ENCODE measurements around the gene TMX4.
"Not testable (repeated sequence)": the region's sequence is repeated elsewhere in the genome, so short reads cannot be mapped to it uniquely, and the experiment has no call there.

The TMX4 gene

GRCh38 chr20:8019246-8019997 is at the start of gene TMX4:
Gene TMX4 (minus strand): TSS chr20:8019761. CDS start chr20:8019613, 148 bp downstream.
- peak; percentile 96 to 97 for DNase-seq

- no peak for DNase-seq
Measured at GRCh38 chr20:8067082-8067481, 47.5 kb upstream of the TMX4 start.

GRCh38 chr20:8066662-8067061 is 47.1 kb upstream of the TMX4 start:
- no peak for DNase-seq

GRCh38 chr20:8065691-8066090 is 46.1 kb upstream of the TMX4 start:
- no peak for DNase-seq

GRCh38 chr20:8062756-8063155 is 43.2 kb upstream of the TMX4 start:
- DNase-seq: no peak

- no peak for DNase-seq
Measured at GRCh38 chr20:8061861-8062518, 42.4 kb upstream of the TMX4 start.

- peak in 1 of 2 experiments; percentile 8 for DNase-seq
Measured at GRCh38 chr20:8060977-8061376, 41.4 kb upstream of the TMX4 start.

GRCh38 chr20:8057871-8058270 is 38.3 kb upstream of the TMX4 start:
- no peak for DNase-seq

- no peak for DNase-seq
Measured at GRCh38 chr20:8055096-8055495, 35.5 kb upstream of the TMX4 start.

GRCh38 chr20:8050157-8050837 is 30.7 kb upstream of the TMX4 start:
- DNase-seq: no peak

GRCh38 chr20:8049310-8049709 is 29.7 kb upstream of the TMX4 start:
- no peak for DNase-seq

- DNase-seq: no peak
Measured at GRCh38 chr20:8045946-8046345, 26.4 kb upstream of the TMX4 start.

GRCh38 chr20:8043687-8044282 is 24.2 kb upstream of the TMX4 start:
- peak; percentile 73 to 75 for DNase-seq

- no peak for DNase-seq
Measured at GRCh38 chr20:8039042-8039441, 19.5 kb upstream of the TMX4 start.

- no peak for DNase-seq
Measured at GRCh38 chr20:8036771-8037170, 17.2 kb upstream of the TMX4 start.

- no peak for DNase-seq
Measured at GRCh38 chr20:8033151-8033841, 13.7 kb upstream of the TMX4 start.

GRCh38 chr20:8032499-8032898 is 12.9 kb upstream of the TMX4 start:
- DNase-seq: no peak

- DNase-seq: not testable (repeated sequence)
Measured at GRCh38 chr20:8031539-8031938, 12.0 kb upstream of the TMX4 start.

GRCh38 chr20:8021541-8022269 is 2.1 kb upstream of the TMX4 start:
- no peak for DNase-seq

- peak in 1 of 2 experiments; percentile 24 for DNase-seq
Measured at GRCh38 chr20:8020314-8021079, 936 bp upstream of the TMX4 start.

- no peak for DNase-seq
Measured at GRCh38 chr20:8019998-8020247, 362 bp upstream of the TMX4 start.

GRCh38 chr20:8018958-8019245 is 659 bp downstream of the TMX4 start:
- peak; percentile 68 to 76 for DNase-seq

All from NCI-H2081 (cell line).